Raji (cell line): ENCODE data around the gene LHFPL6.

Experiments used
- POLR2A ChIP-seq: IDR thresholded peaks from 2 replicates; pipeline ENCODE4 v1.6.1; 2011; ENCODE audit warnings: low read depth, low read length, control low read depth; ENCODE audit not compliant: insufficient read depth

LHFPL6 gene

GRCh38 chr13:39601636-39602035 is 1.4 kb downstream of the LHFPL6 start:
- no peak for TF ChIP-seq POLR2A

- no peak for TF ChIP-seq POLR2A
Measured at GRCh38 chr13:39600766-39601165, 2.2 kb downstream of the LHFPL6 start.

DNA sequence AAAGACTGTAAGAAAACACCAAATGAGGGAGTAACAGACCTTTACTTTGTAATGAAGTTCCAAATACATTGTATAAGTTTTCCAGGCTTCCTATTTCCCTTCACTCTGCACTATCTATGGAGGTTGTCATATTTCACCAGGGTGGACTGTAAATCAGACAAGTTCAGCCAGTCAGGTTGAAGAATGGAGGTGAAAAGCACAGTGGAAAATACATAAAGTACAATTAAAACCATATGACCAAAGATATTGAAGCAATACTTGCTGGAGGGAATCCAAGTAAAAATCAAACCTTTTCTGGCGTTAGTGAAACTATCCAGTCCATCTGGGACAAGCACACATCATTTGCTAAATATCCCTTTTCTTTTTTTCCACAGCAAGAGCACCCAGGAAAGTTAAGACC is 3.2 kb downstream of the LHFPL6 start:
- TF ChIP-seq POLR2A = no peak

GRCh38 chr13:39599012-39599411 is 4.0 kb downstream of the LHFPL6 start:
- no peak for TF ChIP-seq POLR2A

DNA sequence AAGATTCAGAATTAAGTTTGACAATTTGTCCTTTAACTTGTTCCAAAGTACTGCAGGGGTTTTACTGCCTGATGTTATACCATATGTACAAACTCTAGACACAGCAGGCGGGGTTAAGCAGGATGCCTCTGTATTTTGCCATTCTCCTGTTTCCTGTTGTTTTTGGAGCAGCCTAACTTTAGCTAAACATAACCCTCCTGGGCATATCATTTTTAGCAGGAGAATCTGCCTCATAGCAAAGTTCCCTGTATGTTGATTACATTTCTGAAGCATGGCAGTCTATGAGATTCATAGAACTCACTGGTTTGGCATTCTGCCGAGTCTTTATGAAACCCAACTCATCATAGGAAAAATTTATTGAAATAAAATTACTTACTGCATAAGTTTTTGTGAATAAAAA is 5.2 kb downstream of the LHFPL6 start:
- no peak for TF ChIP-seq POLR2A

- no peak for TF ChIP-seq POLR2A
Measured at GRCh38 chr13:39596685-39597084, 6.3 kb downstream of the LHFPL6 start.

GRCh38 chr13:39596176-39596575 is 6.8 kb downstream of the LHFPL6 start:
- no peak for TF ChIP-seq POLR2A

- no peak for TF ChIP-seq POLR2A
Measured at GRCh38 chr13:39590466-39591036, 12.4 kb downstream of the LHFPL6 start.

DNA sequence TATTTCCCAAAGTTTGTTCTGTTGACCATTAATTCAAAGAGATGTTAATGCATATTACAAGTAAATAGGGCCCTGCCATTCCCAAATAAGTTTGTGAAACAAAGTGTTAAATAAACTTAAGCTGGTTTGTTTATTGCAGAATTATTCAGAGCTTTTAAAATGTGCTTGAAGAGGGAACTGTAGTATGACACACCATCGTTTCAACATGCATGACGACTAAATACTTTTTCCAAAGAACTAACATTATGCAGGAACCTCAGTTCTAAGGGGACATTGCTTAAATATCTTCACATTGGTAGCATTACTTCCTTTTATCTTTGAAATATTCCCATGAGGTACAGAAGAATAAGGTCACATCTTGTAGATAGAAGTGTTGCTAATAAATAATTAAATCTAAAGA is 14.6 kb downstream of the LHFPL6 start:
- no peak for TF ChIP-seq POLR2A

DNA sequence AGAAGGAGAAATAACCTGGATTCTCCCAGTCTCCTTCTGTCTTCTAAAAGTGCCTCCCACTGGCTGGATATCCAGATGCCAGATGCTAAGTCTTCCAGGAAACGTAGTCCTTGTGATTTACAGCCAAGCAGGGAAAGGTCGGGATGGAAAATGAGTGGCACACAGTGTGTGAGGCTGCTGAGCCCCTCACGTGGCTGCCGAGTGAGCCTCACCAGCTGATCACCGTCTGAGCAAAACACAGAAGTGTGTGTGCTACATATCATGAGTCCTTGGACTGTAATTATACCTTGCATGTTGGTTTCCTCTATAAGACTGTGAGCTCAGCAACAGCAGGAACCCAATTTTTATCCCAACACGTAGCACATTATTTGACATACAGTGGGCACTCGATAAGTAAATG is 15.1 kb downstream of the LHFPL6 start:
- TF ChIP-seq POLR2A = no peak

DNA sequence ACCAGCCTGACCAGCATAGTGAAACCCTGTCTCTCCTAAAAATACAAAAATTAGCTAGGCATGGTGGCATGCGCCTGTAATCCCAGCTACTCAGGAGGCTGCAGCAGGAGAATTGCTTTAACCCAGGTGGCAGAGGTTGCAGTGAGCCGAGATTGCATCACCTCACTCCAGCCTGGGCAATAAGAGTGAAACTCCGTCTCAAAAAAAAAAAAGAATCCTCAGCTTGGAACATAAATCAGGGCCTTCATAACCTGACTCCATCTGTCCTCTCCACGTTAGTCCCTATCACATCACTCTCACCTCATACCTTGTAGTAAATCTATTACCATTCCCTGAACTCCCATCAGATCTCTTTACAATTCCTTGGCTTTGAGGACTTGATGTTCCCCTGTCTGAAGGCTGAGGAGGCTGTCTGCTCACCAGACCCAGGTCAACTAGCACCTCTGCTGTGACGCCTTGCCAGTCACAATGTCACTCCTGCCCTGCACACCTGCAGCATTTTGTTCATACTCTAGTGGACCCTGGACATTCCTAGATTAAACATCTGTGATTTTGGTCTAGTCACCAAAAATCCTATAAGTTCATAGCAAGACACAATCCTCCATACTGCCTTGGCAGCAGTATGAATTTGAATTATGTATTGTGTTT is 15.9 kb downstream of the LHFPL6 start:
- TF ChIP-seq POLR2A = peak; percentile 29; the same call in 1 of the 2 replicates

DNA sequence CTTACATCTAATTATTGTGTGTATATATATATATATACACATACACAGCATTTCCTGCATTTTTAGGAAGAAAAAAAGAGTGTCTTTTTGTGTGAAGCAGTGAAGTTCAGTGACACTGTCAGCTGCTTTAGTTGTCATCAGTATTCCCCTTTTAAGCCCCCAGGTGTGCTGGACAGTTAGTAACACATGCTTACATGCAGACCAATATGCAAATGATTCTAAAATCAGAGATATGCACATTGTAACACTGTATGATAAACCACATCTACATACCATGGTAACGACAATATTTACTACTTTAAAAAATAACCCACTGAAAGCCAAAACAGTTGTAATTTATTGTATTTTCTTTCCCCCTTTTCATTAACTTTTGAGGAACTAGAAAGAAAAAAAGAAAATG is 16.8 kb downstream of the LHFPL6 start:
- peak; percentile 19; the same call in 1 of the 2 replicates for TF ChIP-seq POLR2A

GRCh38 chr13:39585219-39585618 is 17.8 kb downstream of the LHFPL6 start:
- TF ChIP-seq POLR2A = no peak

DNA sequence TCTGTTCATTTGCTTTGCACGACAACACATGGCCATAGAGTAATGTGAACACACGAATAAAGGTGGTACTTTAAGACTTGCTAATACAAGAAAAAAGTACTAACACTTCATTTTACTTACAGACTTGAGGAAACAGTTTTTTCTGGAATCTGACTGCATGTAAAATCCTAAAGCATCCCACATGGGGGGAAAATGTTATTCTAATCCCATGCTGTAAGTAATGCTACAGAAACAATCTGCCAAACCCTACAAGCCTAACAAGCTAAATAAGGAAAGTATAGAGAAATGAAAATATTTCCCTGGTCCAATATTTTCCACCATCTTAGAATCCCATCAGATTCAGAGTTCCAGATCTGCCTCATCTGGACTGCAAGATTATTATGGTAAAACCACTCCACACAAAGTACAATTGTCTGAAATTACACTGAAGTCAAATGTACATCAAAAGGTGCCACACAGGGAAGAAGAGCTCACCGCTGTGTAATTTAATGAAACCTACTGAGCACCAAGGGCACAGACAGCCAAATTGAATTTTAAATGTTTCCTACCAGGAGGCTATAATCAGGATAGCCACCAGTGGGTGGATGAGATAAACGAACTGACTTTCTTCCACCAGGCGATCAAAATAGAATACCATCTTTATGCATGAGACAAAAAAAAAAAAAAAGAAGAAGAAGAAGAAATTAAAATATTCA is 22.0 kb downstream of the LHFPL6 start:
- no peak for TF ChIP-seq POLR2A

- TF ChIP-seq POLR2A = peak; percentile 24; the same call in 1 of the 2 replicates
Measured at GRCh38 chr13:39578821-39579291, 24.1 kb downstream of the LHFPL6 start.

DNA sequence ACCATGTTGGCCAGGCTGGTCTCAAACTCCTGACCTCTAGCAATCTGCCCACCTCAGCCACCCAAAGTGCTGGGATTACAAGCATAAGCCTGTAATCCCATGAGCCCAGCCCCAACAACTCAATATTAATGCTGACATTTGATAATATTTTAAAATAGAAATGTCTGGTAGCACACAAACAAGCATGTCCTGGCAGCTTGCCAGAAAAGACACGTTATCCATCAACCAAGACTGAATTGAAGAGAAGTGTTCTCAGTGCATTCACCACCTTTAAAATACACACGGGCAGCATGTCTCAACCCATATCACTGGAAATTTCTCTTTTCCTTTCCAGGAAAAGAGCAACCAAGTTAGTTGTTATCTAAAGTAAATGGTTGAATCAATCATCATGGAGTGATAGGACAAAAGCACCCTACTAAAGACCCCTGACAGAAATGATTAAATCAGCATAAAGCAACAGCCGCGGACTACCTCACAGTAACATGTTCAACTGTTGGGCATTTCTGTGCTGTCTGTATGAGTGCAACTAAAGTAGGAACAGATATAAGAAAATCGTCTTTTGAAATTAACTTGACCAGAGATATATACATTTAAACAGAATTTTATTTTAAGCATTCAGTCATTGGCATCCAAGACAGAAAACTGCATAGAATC is 25.0 kb downstream of the LHFPL6 start:
- TF ChIP-seq POLR2A = no peak
